ENCODE results near the gene MOSPD3. TPM values are rescaled to one million over a fixed set of nuclear protein-coding genes. Genes with fewer than 3 reads are reported as not detected.

MOSPD3 gene
- total RNA-seq, 4 donors from 2014 or later: 13.5 to 39.6 (median 18.4) TPM

- DNase-seq: no peak
- in situ Hi-C loops (cut with MboI; ENCODE audit: low pct_ligation_motif_present in 1 of 4, low pct_unique_long_range_greater_than_20kb in 1 of 4, low sequenced_read_pairs in 3 of 4): no loop called here
- intact Hi-C loops (cut with DNase I; ENCODE audit: low total_unique reads): no loop called here
- H3K4me3 ChIP-seq: no peak overlapping the region
- peaks cover 12 to 35% (median 27%) of the 10 kb centered on the region in 4 donors for H3K4me1 ChIP-seq
- TF ChIP-seq POLR2AphosphoS5 (IDR thresholded peaks at IDR 0.05): no peak
- no peak for TF ChIP-seq EP300 (IDR thresholded peaks at IDR 0.05; ENCODE audit: low read depth)
- TF ChIP-seq, protein P1, sequence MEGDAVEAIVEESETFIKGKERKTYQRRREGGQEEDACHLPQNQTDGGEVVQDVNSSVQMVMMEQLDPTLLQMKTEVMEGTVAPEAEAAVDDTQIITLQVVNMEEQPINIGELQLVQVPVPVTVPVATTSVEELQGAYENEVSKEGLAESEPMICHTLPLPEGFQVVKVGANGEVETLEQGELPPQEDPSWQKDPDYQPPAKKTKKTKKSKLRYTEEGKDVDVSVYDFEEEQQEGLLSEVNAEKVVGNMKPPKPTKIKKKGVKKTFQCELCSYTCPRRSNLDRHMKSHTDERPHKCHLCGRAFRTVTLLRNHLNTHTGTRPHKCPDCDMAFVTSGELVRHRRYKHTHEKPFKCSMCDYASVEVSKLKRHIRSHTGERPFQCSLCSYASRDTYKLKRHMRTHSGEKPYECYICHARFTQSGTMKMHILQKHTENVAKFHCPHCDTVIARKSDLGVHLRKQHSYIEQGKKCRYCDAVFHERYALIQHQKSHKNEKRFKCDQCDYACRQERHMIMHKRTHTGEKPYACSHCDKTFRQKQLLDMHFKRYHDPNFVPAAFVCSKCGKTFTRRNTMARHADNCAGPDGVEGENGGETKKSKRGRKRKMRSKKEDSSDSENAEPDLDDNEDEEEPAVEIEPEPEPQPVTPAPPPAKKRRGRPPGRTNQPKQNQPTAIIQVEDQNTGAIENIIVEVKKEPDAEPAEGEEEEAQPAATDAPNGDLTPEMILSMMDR (IDR thresholded peaks at IDR 0.05): no peak
- TF ChIP-seq POLR2A (IDR thresholded peaks at IDR 0.05): no peak
- 86% methylated on average over 18 of the region's 20 CpGs; no CpG with 5 or more reads in 1 of the 2 donors for WGBS, 2 donors (ENCODE audit: low coverage in 1 of 2)
- no peak overlapping the region for H3K27ac ChIP-seq
- no peaks in the 10 kb centered on the region for H3K9me3 ChIP-seq
- H3K27me3 ChIP-seq: peaks cover 8% of the 10 kb centered on the region
- peaks cover 0 to 20% (median 4%) of the 10 kb centered on the region in 4 donors for H3K36me3 ChIP-seq
These were observed 39.9 kb upstream of the MOSPD3 start for GRCh38 chr7:100572281-100572948.

DNA sequence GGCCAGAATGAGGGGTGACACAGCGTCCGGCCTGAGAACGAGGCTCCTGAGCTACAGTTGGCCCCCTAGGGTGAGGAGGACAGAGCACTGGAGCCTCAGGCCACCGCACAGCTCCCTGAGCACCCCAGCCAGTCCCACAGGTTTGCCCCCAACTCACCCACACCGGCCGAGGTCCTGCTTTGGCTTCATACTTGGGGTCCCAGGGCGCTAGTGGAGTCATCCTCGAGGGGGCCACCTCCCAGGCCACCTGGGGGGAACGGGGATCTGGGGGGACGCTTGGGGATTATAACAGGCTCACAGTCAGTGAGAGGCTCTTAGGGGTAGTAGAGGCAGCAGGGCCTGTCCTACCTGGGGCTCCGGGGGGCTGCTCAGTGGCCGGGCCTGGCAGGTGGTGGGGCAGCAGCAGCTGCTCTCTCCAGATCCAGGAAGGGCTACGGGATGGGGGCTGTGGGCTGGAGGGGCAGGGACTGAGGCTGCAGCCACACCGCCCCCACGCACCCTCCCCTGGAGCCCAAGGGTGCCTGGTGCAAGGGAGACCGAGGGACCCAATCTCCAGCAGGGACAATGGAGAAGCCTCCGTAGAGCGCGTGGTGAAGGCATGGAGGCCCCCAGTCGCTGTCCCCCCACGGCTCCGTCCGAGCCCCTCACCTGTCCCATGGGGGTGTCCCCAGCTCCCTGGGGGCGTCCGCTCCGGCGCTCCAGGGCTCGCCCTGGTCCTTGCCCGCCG is 39.2 kb upstream of the MOSPD3 start:
- DNase-seq: no peak
- TF ChIP-seq POLR2A (IDR thresholded peaks at IDR 0.05): no peak
- no peak for TF ChIP-seq POLR2AphosphoS5 (IDR thresholded peaks at IDR 0.05)
- TF ChIP-seq EP300 (IDR thresholded peaks at IDR 0.05; ENCODE audit: low read depth): no peak
- in situ Hi-C loops (cut with MboI; ENCODE audit: low pct_ligation_motif_present in 1 of 4, low pct_unique_long_range_greater_than_20kb in 1 of 4, low sequenced_read_pairs in 3 of 4): no loop called here
- no peak overlapping the region for H3K4me3 ChIP-seq
- intact Hi-C loops (cut with DNase I; ENCODE audit: low total_unique reads): no loop called here
- WGBS, 2 donors (ENCODE audit: low coverage in 1 of 2): 95% methylated on average over 24 of the region's 30 CpGs; no CpG with 5 or more reads in 1 of the 2 donors
- H3K36me3 ChIP-seq: peaks cover 0 to 27% (median 7%) of the 10 kb centered on the region in 4 donors
- no peak overlapping the region for H3K27ac ChIP-seq
- H3K27me3 ChIP-seq: peaks cover 8% of the 10 kb centered on the region
- H3K4me1 ChIP-seq: peaks cover 12 to 30% (median 25%) of the 10 kb centered on the region in 4 donors
- H3K9me3 ChIP-seq: no peaks in the 10 kb centered on the region

DNA sequence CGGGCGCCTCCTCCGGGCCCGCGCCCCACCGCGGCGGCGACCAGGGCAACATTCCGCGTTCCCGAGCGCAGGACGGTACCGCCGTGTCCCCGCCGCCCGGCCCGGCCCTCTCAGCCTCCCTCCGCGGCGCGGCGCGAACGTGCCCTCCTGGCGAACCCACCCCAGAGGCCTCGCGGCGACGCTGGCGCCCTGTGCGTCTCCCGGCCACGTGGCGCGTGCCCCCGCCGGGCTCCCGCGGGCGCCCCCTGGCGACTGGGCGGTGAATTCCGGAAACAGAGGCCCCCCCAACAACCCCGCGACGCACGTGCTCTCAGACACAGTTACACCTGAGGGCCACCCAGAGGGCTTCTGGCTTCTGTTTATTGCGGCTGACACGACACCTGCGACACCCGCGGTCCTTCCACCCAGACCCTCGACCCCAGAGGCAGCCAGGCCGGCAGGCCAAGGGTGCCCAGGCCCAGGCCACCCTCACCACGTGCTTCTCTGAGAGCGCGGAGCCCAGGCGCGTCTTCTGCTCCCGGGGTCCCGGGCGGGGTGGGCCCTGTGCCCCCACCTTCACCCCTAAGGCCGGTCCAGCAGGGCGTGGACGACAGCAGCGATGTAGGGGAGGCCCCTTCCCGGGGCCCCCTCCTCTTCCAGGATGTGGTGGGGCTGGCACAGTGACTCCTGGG is 38.5 kb upstream of the MOSPD3 start, which contains the start of gene SAP25:
TSS of gene SAP25 (minus strand) at position 210 of the 671 bp plus-strand sequence. CDS start at position 52, 158 bp downstream.
- no peak within 1 kb of the TSS for H3K4me3 ChIP-seq
- H3K9me3 ChIP-seq: no peaks in the 10 kb centered on the region
- in situ Hi-C loops (cut with MboI; ENCODE audit: low pct_ligation_motif_present in 1 of 4, low pct_unique_long_range_greater_than_20kb in 1 of 4, low sequenced_read_pairs in 3 of 4) (no loop called here), intact Hi-C loops (cut with DNase I; ENCODE audit: low total_unique reads) (no loop called here)
- peaks cover 8% of the 10 kb centered on the region for H3K27me3 ChIP-seq
- WGBS, 2 donors (ENCODE audit: low coverage in 1 of 2): 94% methylated on average over 55 of the region's 70 CpGs; no CpG with 5 or more reads in 1 of the 2 donors
- H3K4me1 ChIP-seq: peaks cover 12 to 23% (median 19%) of the 10 kb centered on the region in 4 donors
- TF ChIP-seq POLR2AphosphoS5 (IDR thresholded peaks at IDR 0.05) (no peak), EP300 (IDR thresholded peaks at IDR 0.05; ENCODE audit: low read depth) (no peak), POLR2A (IDR thresholded peaks at IDR 0.05) (no peak)
- TF ChIP-seq, protein P1 (IDR thresholded peaks at IDR 0.05): no peak
- peaks cover 0 to 32% (median 9%) of the 10 kb centered on the region in 4 donors for H3K36me3 ChIP-seq
- H3K27ac ChIP-seq: no peak within 1 kb of the TSS
- DNase-seq: no peak

- no peak overlapping the region for H3K27ac ChIP-seq
- no peak overlapping the region for H3K4me3 ChIP-seq
- peaks cover 8% of the 10 kb centered on the region for H3K27me3 ChIP-seq
- 91 to 94% methylated on average over 7 to 44 of the region's 44 CpGs for WGBS, 2 donors (ENCODE audit: low coverage in 1 of 2)
- intact Hi-C loops (cut with DNase I; ENCODE audit: low total_unique reads): no loop called here
- TF ChIP-seq EP300 (IDR thresholded peaks at IDR 0.05; ENCODE audit: low read depth) (no peak), POLR2A (IDR thresholded peaks at IDR 0.05) (no peak), POLR2AphosphoS5 (IDR thresholded peaks at IDR 0.05) (no peak)
- TF ChIP-seq, protein P1 (IDR thresholded peaks at IDR 0.05): no peak
- H3K9me3 ChIP-seq: no peaks in the 10 kb centered on the region
- in situ Hi-C loops (cut with MboI; ENCODE audit: low pct_ligation_motif_present in 1 of 4, low pct_unique_long_range_greater_than_20kb in 1 of 4, low sequenced_read_pairs in 3 of 4): loop anchor here in 1 of 4 donors (25.0 kb wide), 1 partner anchor 113 kb away; the partner anchor contains the start of gene GIGYF1
- H3K36me3 ChIP-seq: peaks cover 0 to 36% (median 9%) of the 10 kb centered on the region in 4 donors
- peaks cover 9 to 15% (median 13%) of the 10 kb centered on the region in 4 donors for H3K4me1 ChIP-seq
- DNase-seq: no peak
These were observed 37.8 kb upstream of the MOSPD3 start for GRCh38 chr7:100574362-100575205.
